Right lobe of liver (tissue), 6 donors: ENCODE results near the gene ETFA. TPM values are rescaled to one million over a fixed set of nuclear protein-coding genes. Genes with fewer than 3 reads are reported as not detected.

ENCODE experiments used
- ATAC-seq, 4 donors: fragments of 200-7000 bp; cut with Tn5 transposase; one replicate each; pipeline ENCODE4 v1.9.1; 2020; ENCODE audit warnings: mild to moderate bottlenecking in 4 of 4, moderate library complexity in 4 of 4
- DNase-seq, 3 donors: peaks; one replicate each; pipeline ENCODE4 v3.0.0-alpha.2; 2020
- H3K27ac ChIP-seq, 3 donors: fragments of 200-600 bp; one replicate each; pipeline ENCODE4 v1.8.0; 2022
- H3K27me3 ChIP-seq, 2 donors: fragments of 200-600 bp; one replicate each; pipeline ENCODE4 v1.8.0; 2022
- H3K36me3 ChIP-seq, 4 donors: fragments of 200-600 bp; sonication (generic) in 1 of 4; one replicate each; pipeline versions ENCODE4 v1.5.1 to v1.8.0; 2017 to 2022; ENCODE audit warnings: control low read depth in 1 of 4
- H3K4me1 ChIP-seq, 4 donors: fragments of 200-600 bp; sonication (generic) in 1 of 4; one replicate each; pipeline versions ENCODE4 v1.5.1 to v1.8.0; 2017 to 2022; ENCODE audit warnings: control low read depth in 1 of 4
- H3K4me3 ChIP-seq, 3 donors: fragments of 200-600 bp; one replicate each; pipeline ENCODE4 v1.8.0; 2022
- H3K9me3 ChIP-seq, 4 donors: fragments of 200-600 bp; sonication (generic) in 1 of 4; one replicate each; pipeline versions ENCODE4 v1.5.1 to v1.8.0; 2017 to 2022; ENCODE audit warnings: control low read depth in 1 of 4
- CTCF ChIP-seq, 4 donors: fragments of 200-600 bp in 3 of 4; fragments of 450-650 bp in 1 of 4; IDR thresholded peaks; one replicate each; pipeline versions ENCODE4 v1.5.1 to v1.8.0; 2016 to 2022; ENCODE audit warnings: antibody characterized with exemption in 4 of 4, mild to moderate bottlenecking in 2 of 4
- POLR2A ChIP-seq: fragments of 450-650 bp; IDR thresholded peaks from one replicate; pipeline ENCODE4 v1.6.1; 2017; ENCODE audit warnings: antibody characterized with exemption, mild to moderate bottlenecking
- WGBS: methylation state at CpG from one replicate; pipeline ENCODE4 v1.1.6; 2018; ENCODE audit warnings: low coverage, low lambda C conversion rate; ENCODE audit not compliant: insufficient coverage; ENCODE audit errors: missing lambda C conversion rate; 5-methylcytosine and 5-hydroxymethylcytosine counted together
- intact Hi-C, 2 donors: fragments of 100-400 bp; cut with DNase I; formaldehyde crosslinking; loops; one replicate each; pipeline versions ENCODE4 v1.11.2 to v1.14.1; 2022
- total RNA-seq, 6 experiments: library from RNA; depleted of rRNA in 2 of 6; stranded (reverse); fragments of >200 nt in 2 of 6; fragmentation: NEBNext Ultra II Directional in 3 of 6; extraction: Animal tissue kit (Norgen Biotek cat#: 25700) in 3 of 6; gene quantifications; one replicate each; pipeline versions ENCODE4 v1.1.0 to v1.2.4, GENCODE V29; 2016 to 2023
- donor health status: DM: no; HTN: yes; CAD: no.
- donor health status: DM: no; HTN: no; CAD: no.
- donor health status: DM: no; HTN: no; CAD: no.
- donor health status: DM: no; HTN: yes; CAD: no.
- donor health status: DM: no; HTN: yes; CAD: no.

The ETFA gene
- total RNA-seq, 6 experiments from 2014 or later = 208 to 302 (median 274) TPM

DNA sequence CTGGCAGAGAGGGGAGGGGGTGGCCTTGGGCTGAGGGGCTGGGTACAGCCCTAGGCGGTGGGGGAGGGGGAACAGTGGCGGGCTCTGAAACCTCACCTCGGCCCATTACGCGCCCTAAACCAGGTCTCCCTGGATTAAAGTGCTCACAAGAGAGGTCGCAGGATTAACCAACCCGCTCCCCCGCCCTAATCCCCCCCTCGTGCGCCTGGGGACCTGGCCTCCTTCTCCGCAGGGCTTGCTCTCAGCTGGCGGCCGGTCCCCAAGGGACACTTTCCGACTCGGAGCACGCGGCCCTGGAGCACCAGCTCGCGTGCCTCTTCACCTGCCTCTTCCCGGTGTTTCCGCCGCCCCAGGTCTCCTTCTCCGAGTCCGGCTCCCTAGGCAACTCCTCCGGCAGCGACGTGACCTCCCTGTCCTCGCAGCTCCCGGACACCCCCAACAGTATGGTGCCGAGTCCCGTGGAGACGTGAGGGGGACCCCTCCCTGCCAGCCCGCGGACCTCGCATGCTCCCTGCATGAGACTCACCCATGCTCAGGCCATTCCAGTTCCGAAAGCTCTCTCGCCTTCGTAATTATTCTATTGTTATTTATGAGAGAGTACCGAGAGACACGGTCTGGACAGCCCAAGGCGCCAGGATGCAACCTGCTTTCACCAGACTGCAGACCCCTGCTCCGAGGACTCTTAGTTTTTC lies 30.2 kb upstream of the ETFA start:
- peaks cover 0 to 53% (median 0%) of the 10 kb centered on the region in 4 donors for H3K4me1 ChIP-seq
- H3K27me3 ChIP-seq = peaks cover 15 to 71% of the 10 kb centered on the region in 2 donors
- no peak overlapping the region for H3K4me3 ChIP-seq
- H3K36me3 ChIP-seq = no peaks in the 10 kb centered on the region
- H3K27ac ChIP-seq = no peak overlapping the region
- no peaks in the 10 kb centered on the region for H3K9me3 ChIP-seq
- WGBS = 10% methylated on average over 6 of the region's 42 CpGs
- intact Hi-C loops = no loop called here
- TF ChIP-seq POLR2A (no peak), CTCF (IDR thresholded peaks at IDR 0.05) (no peak)
- DNase-seq (no peak), ATAC-seq (peak; percentile 3 to 26 (median 9))

DNA sequence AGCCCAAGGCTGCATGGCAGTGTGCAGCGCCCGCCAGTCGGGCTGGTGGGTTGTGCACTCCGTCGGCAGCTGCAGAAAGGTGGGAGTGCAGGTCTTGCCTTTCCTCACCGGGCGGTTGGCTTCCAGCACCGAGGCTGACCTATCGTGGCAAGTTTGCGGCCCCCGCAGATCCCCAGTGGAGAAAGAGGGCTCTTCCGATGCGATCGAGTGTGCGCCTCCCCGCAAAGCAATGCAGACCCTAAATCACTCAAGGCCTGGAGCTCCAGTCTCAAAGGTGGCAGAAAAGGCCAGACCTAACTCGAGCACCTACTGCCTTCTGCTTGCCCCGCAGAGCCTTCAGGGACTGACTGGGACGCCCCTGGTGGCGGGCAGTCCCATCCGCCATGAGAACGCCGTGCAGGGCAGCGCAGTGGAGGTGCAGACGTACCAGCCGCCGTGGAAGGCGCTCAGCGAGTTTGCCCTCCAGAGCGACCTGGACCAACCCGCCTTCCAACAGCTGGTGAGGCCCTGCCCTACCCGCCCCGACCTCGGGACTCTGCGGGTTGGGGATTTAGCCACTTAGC lies 29.6 kb upstream of the ETFA start:
- intact Hi-C loops = no loop called here
- TF ChIP-seq CTCF (IDR thresholded peaks at IDR 0.05) = peak in 1 of 4 donors; percentile 8
- no peak for TF ChIP-seq POLR2A
- DNase-seq (peak in 1 of 3 donors; percentile 39), ATAC-seq (peak; percentile 24 to 52 (median 28))
- Histone ChIP-seq H3K9me3 (no peaks in the 10 kb centered on the region), H3K27me3 (peaks cover 18 to 75% of the 10 kb centered on the region in 2 donors), H3K4me3 (no peak overlapping the region), H3K36me3 (no peaks in the 10 kb centered on the region), H3K4me1 (peaks cover 0 to 47% (median 0%) of the 10 kb centered on the region in 4 donors), H3K27ac (no peak overlapping the region)
- WGBS = 3% methylated on average over 8 of the region's 35 CpGs

DNA sequence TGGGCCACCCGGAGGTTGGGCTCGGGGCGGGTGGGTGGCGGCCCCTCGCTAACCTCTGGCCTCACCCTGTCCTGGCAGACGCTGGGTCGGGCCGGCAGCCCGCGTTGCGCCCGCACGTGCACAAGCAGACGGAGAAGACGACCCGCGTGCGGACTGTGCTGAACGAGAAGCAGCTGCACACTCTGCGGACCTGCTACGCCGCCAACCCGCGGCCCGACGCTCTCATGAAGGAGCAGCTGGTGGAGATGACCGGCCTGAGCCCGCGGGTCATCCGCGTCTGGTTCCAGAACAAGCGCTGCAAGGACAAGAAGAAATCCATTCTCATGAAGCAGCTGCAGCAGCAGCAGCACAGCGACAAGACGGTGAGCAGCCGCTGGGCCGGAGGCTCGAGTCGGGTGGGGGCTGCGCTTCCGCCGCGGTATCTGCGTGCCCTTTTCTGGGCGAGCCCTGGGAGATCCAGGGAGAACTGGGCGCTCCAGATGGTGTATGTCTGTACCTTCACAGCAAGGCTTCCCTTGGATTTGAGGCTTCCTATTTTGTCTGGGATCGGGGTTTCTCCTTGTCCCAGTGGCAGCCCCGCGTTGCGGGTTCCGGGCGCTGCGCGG lies 29.0 kb upstream of the ETFA start:
- Histone ChIP-seq H3K27ac (no peak overlapping the region), H3K9me3 (no peaks in the 10 kb centered on the region), H3K4me3 (peak overlapping the region; percentile 7 to 47 (median 23)), H3K36me3 (no peaks in the 10 kb centered on the region), H3K27me3 (peaks cover 18 to 76% of the 10 kb centered on the region in 2 donors), H3K4me1 (peaks cover 0 to 45% (median 0%) of the 10 kb centered on the region in 4 donors)
- TF ChIP-seq CTCF (IDR thresholded peaks at IDR 0.05) (no peak), POLR2A (no peak)
- ATAC-seq = peak in 3 of 4 donors; percentile 11 to 13 (median 12)
- peak in 1 of 3 donors; percentile 58 for DNase-seq
- intact Hi-C loops = no loop called here
- 0% methylated on average over 5 of the region's 53 CpGs for WGBS

GRCh38 chr15:76339305-76340197 lies 28.3 kb upstream of the ETFA start:
- Histone ChIP-seq H3K27me3 (peaks cover 18 to 82% of the 10 kb centered on the region in 2 donors), H3K4me3 (peak overlapping the region; percentile 7 to 47 (median 23)), H3K9me3 (no peaks in the 10 kb centered on the region), H3K27ac (no peak overlapping the region), H3K36me3 (no peaks in the 10 kb centered on the region), H3K4me1 (peaks cover 0 to 45% (median 0%) of the 10 kb centered on the region in 4 donors)
- TF ChIP-seq POLR2A (no peak), CTCF (IDR thresholded peaks at IDR 0.05) (no peak)
- intact Hi-C loops = no loop called here
- no peak for DNase-seq
- 2% methylated on average over 23 of the region's 48 CpGs for WGBS
- ATAC-seq = peak in 1 of 4 donors; percentile 6
